Activated CD4-positive, alpha-beta T cell treated with anti-CD3 and anti-CD28 coated beads for 1 hour (primary cell): ENCODE results near the gene MYO1E.

Experiments
- DNase-seq: peaks from one replicate; pipeline ENCODE4 v3.0.0-alpha.2; 2020

MYO1E gene

GRCh38 chr15:59221511-59222505 is 150.9 kb downstream of the MYO1E start:
- DNase-seq: no peak

- no peak for DNase-seq
Measured at GRCh38 chr15:59218710-59219109, 154.0 kb downstream of the MYO1E start.

GRCh38 chr15:59217876-59218498 is 154.7 kb downstream of the MYO1E start:
- no peak for DNase-seq

GRCh38 chr15:59216911-59217310 is 155.8 kb downstream of the MYO1E start:
- DNase-seq: no peak

- no peak for DNase-seq
Measured at GRCh38 chr15:59210186-59210585, 162.5 kb downstream of the MYO1E start.

- no peak for DNase-seq
Measured at GRCh38 chr15:59208613-59209249, 163.9 kb downstream of the MYO1E start.

- no peak for DNase-seq
Measured at GRCh38 chr15:59206623-59207183, 166.0 kb downstream of the MYO1E start, which contains the start of gene LDHAL6B. Gene LDHAL6B (plus strand): TSS chr15:59206843. CDS start chr15:59206941, 98 bp downstream.

- DNase-seq: no peak
Measured at GRCh38 chr15:59205839-59206622, 166.6 kb downstream of the MYO1E start.

GRCh38 chr15:59203657-59204056 is 169.0 kb downstream of the MYO1E start:
- no peak for DNase-seq

- no peak for DNase-seq
Measured at GRCh38 chr15:59203008-59203407, 169.7 kb downstream of the MYO1E start.

- no peak for DNase-seq
Measured at GRCh38 chr15:59200560-59200959, 172.1 kb downstream of the MYO1E start.

GRCh38 chr15:59199626-59200465 is 172.8 kb downstream of the MYO1E start:
- no peak for DNase-seq

- DNase-seq: no peak
Measured at GRCh38 chr15:59197454-59197853, 175.2 kb downstream of the MYO1E start.

GRCh38 chr15:59196416-59196815 is 176.3 kb downstream of the MYO1E start:
- DNase-seq: no peak

- DNase-seq: no peak
Measured at GRCh38 chr15:59194639-59195325, 177.9 kb downstream of the MYO1E start.

GRCh38 chr15:59191855-59192237 is 180.8 kb downstream of the MYO1E start:
- DNase-seq: no peak

GRCh38 chr15:59190291-59190690 is 182.4 kb downstream of the MYO1E start:
- DNase-seq: no peak

- no peak for DNase-seq
Measured at GRCh38 chr15:59189241-59189640, 183.4 kb downstream of the MYO1E start.

- DNase-seq: no peak
Measured at GRCh38 chr15:59186501-59186900, 186.2 kb downstream of the MYO1E start.

GRCh38 chr15:59185725-59186124 is 186.9 kb downstream of the MYO1E start:
- DNase-seq: no peak
